ENCODE data around the gene CCL26. TPM values are rescaled to one million over a fixed set of nuclear protein-coding genes. Genes with fewer than 3 reads are reported as not detected.

Gene CCL26
- total and polyA plus RNA-seq, 2 experiments from 2014 or later: 3.0 to 18.4 TPM

DNA sequence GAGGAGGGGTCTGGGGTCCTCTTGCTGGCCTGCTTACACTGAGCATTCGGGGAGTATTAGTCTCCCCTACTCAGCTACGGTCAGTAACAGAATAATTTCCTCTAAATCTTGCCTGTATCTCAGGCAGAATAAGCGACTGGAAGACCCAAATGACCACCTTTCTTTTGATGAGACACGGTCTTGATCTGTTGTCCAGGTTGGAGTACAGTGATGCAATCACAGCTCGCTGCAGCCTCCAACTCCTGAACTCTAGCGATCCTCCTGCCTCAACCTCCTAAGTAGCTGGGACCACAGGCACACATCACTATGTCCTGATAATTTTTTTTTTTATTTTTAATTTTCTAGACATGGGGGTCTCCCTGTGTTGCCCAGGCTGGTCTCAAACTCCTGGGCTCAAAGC, 24.4 kb upstream of the CCL26 start (continued):
- TF ChIP-seq, protein P1, sequence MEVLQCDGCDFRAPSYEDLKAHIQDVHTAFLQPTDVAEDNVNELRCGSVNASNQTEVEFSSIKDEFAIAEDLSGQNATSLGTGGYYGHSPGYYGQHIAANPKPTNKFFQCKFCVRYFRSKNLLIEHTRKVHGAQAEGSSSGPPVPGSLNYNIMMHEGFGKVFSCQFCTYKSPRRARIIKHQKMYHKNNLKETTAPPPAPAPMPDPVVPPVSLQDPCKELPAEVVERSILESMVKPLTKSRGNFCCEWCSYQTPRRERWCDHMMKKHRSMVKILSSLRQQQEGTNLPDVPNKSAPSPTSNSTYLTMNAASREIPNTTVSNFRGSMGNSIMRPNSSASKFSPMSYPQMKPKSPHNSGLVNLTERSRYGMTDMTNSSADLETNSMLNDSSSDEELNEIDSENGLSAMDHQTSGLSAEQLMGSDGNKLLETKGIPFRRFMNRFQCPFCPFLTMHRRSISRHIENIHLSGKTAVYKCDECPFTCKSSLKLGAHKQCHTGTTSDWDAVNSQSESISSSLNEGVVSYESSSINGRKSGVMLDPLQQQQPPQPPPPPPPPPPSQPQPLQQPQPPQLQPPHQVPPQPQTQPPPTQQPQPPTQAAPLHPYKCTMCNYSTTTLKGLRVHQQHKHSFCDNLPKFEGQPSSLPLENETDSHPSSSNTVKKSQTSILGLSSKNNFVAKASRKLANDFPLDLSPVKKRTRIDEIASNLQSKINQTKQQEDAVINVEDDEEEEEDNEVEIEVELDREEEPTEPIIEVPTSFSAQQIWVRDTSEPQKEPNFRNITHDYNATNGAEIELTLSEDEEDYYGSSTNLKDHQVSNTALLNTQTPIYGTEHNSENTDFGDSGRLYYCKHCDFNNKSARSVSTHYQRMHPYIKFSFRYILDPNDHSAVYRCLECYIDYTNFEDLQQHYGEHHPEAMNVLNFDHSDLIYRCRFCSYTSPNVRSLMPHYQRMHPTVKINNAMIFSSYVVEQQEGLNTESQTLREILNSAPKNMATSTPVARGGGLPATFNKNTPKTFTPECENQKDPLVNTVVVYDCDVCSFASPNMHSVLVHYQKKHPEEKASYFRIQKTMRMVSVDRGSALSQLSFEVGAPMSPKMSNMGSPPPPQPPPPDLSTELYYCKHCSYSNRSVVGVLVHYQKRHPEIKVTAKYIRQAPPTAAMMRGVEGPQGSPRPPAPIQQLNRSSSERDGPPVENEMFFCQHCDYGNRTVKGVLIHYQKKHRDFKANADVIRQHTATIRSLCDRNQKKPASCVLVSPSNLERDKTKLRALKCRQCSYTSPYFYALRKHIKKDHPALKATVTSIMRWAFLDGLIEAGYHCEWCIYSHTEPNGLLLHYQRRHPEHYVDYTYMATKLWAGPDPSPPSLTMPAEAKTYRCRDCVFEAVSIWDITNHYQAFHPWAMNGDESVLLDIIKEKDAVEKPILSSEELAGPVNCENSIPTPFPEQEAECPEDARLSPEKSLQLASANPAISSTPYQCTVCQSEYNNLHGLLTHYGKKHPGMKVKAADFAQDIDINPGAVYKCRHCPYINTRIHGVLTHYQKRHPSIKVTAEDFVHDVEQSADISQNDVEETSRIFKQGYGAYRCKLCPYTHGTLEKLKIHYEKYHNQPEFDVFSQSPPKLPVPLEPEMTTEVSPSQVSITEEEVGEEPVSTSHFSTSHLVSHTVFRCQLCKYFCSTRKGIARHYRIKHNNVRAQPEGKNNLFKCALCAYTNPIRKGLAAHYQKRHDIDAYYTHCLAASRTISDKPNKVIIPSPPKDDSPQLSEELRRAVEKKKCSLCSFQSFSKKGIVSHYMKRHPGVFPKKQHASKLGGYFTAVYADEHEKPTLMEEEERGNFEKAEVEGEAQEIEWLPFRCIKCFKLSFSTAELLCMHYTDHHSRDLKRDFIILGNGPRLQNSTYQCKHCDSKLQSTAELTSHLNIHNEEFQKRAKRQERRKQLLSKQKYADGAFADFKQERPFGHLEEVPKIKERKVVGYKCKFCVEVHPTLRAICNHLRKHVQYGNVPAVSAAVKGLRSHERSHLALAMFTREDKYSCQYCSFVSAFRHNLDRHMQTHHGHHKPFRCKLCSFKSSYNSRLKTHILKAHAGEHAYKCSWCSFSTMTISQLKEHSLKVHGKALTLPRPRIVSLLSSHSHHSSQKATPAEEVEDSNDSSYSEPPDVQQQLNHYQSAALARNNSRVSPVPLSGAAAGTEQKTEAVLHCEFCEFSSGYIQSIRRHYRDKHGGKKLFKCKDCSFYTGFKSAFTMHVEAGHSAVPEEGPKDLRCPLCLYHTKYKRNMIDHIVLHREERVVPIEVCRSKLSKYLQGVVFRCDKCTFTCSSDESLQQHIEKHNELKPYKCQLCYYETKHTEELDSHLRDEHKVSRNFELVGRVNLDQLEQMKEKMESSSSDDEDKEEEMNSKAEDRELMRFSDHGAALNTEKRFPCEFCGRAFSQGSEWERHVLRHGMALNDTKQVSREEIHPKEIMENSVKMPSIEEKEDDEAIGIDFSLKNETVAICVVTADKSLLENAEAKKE (CRISPR knock-in tag; IDR thresholded peaks at IDR 0.05): no peak
- TF ChIP-seq POLR2AphosphoS5 (IDR thresholded peaks at IDR 0.05; ENCODE audit: low read depth) (no peak), EZH2 (IDR thresholded peaks at IDR 0.05; ENCODE audit: low read depth, unreplicated experiment) (no peak)
- TF ChIP-seq, protein P2, sequence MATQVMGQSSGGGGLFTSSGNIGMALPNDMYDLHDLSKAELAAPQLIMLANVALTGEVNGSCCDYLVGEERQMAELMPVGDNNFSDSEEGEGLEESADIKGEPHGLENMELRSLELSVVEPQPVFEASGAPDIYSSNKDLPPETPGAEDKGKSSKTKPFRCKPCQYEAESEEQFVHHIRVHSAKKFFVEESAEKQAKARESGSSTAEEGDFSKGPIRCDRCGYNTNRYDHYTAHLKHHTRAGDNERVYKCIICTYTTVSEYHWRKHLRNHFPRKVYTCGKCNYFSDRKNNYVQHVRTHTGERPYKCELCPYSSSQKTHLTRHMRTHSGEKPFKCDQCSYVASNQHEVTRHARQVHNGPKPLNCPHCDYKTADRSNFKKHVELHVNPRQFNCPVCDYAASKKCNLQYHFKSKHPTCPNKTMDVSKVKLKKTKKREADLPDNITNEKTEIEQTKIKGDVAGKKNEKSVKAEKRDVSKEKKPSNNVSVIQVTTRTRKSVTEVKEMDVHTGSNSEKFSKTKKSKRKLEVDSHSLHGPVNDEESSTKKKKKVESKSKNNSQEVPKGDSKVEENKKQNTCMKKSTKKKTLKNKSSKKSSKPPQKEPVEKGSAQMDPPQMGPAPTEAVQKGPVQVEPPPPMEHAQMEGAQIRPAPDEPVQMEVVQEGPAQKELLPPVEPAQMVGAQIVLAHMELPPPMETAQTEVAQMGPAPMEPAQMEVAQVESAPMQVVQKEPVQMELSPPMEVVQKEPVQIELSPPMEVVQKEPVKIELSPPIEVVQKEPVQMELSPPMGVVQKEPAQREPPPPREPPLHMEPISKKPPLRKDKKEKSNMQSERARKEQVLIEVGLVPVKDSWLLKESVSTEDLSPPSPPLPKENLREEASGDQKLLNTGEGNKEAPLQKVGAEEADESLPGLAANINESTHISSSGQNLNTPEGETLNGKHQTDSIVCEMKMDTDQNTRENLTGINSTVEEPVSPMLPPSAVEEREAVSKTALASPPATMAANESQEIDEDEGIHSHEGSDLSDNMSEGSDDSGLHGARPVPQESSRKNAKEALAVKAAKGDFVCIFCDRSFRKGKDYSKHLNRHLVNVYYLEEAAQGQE (IDR thresholded peaks at IDR 0.05; ENCODE audit: unreplicated experiment): no peak

- Mint-ChIP-seq H3K4me3 (no peak overlapping the region), H3K27ac (no peak overlapping the region), H3K36me3 (ENCODE audit: low read depth) (no peaks in the 10 kb centered on the region), H3K9me3 (no peaks in the 10 kb centered on the region; the same call in 2 of the 3 replicates), H3K4me1 (0 out of 3 replicates have a peak, but pooled peaks cover 2% of the 10 kb centered on the region), H3K27me3 (ENCODE audit: insufficient read depth, low read depth, poor library complexity) (peaks cover 10% of the 10 kb centered on the region)
- no peak overlapping the region for H3K27ac ChIP-seq (ENCODE audit: low read depth)
- H3F3A ChIP-seq (replicated peaks; ENCODE audit: low read depth): no peaks in the 10 kb centered on the region
- no peak for DNase-seq (ENCODE audit: low spot score)
- no peak overlapping the region for H3K4me3 ChIP-seq
- no peaks in the 10 kb centered on the region for H3K9me2 ChIP-seq (ENCODE audit: insufficient read depth)
- H3K27me3 ChIP-seq (ENCODE audit: insufficient read depth): no peaks in the 10 kb centered on the region
- no peaks in the 10 kb centered on the region for H3K36me3 ChIP-seq (ENCODE audit: insufficient read depth)
- no peak overlapping the region for H3K4me2 ChIP-seq
- H2AFZ ChIP-seq: no peak overlapping the region; the same call in 1 of the 2 replicates
- ATAC-seq: no peak
- no peaks in the 10 kb centered on the region for H3K79me2 ChIP-seq (replicated peaks; ENCODE audit: insufficient read depth)
- H3K4me1 ChIP-seq (ENCODE audit: insufficient read depth): no peaks in the 10 kb centered on the region
- no peaks in the 10 kb centered on the region for H4K20me1 ChIP-seq (replicated peaks; ENCODE audit: insufficient read depth)
- TF ChIP-seq, protein P1 (CRISPR knock-in tag; IDR thresholded peaks at IDR 0.05): no peak
Observed at GRCh38 chr7:75795831-75796285, 23.8 kb upstream of the CCL26 start.

Measured in GM23338 (cell line).